ENCODE results near the gene IRX5.

The IRX5 gene

GRCh38 chr16:54962045-54962444 is 31.4 kb downstream of the IRX5 start:
- Histone ChIP-seq H3K4me3 (ENCODE audit: low read depth, low read length) (no peak overlapping the region), H3K4me1 (ENCODE audit: control insufficient read depth in 1 of 2, insufficient read depth in 2 of 2, low read length in 2 of 2) (no peaks in the 10 kb centered on the region), H3K23ac (ENCODE audit: low read length) (no peak overlapping the region), H2BK5ac (ENCODE audit: low read depth, low read length, poor library complexity) (no peak overlapping the region), H3K14ac (ENCODE audit: low read length) (no peak overlapping the region), H3K27ac (ENCODE audit: low read depth, low read length) (no peak overlapping the region), H2AK5ac (ENCODE audit: low read length) (no peak overlapping the region), H2BK120ac (ENCODE audit: insufficient read depth, low read length, poor library complexity) (no peak overlapping the region), H3K4me2 (ENCODE audit: low read length) (no peak overlapping the region), H3K79me2 (ENCODE audit: control insufficient read depth, insufficient read depth, low read length, poor library complexity) (no peaks in the 10 kb centered on the region), H4K91ac (ENCODE audit: low read depth, low read length) (no peak overlapping the region), H2BK12ac (ENCODE audit: low read length) (no peak overlapping the region), H4K12ac (ENCODE audit: low read depth, low read length) (no peak overlapping the region), H3K27me3 (ENCODE audit: insufficient read depth, low read length) (no peaks in the 10 kb centered on the region), H3K36me3 (ENCODE audit: control insufficient read depth in 1 of 2, insufficient read depth in 2 of 2, low read length in 2 of 2) (no peaks in the 10 kb centered on the region), H3K4ac (ENCODE audit: low read depth, low read length) (no peak overlapping the region), H3K18ac (ENCODE audit: low read length) (no peak overlapping the region), H3K79me1 (ENCODE audit: low read length) (no peaks in the 10 kb centered on the region), H3K9ac (ENCODE audit: low read length) (no peak overlapping the region), H4K8ac (ENCODE audit: low read depth, low read length) (no peak overlapping the region), H3K9me3 (ENCODE audit: insufficient read depth, low read depth, low read length) (no peaks in the 10 kb centered on the region), H2AFZ (ENCODE audit: insufficient read depth, low read length, poor library complexity) (no peak overlapping the region)
- DNase-seq = no peak
- WGBS (ENCODE audit: extremely low coverage, insufficient coverage, insufficient read length) = no CpG with 5 or more reads among the region's 2 CpGs

- H3K4me3 ChIP-seq (ENCODE audit: low read depth, low read length) = no peak overlapping the region
- no peak overlapping the region for H3K27ac ChIP-seq (ENCODE audit: low read depth, low read length)
- WGBS (ENCODE audit: extremely low coverage, insufficient coverage, insufficient read length) = no CpG with 5 or more reads among the region's 5 CpGs
- no peaks in the 10 kb centered on the region for H3K4me1 ChIP-seq (ENCODE audit: control insufficient read depth in 1 of 2, insufficient read depth in 2 of 2, low read length in 2 of 2)
- no peak overlapping the region for H3K14ac ChIP-seq (ENCODE audit: low read length)
- no peak overlapping the region for H3K18ac ChIP-seq (ENCODE audit: low read length)
- no peak for DNase-seq
- no peak overlapping the region for H2BK5ac ChIP-seq (ENCODE audit: low read depth, low read length, poor library complexity)
- no peaks in the 10 kb centered on the region for H3K27me3 ChIP-seq (ENCODE audit: insufficient read depth, low read length)
- no peaks in the 10 kb centered on the region for H3K36me3 ChIP-seq (ENCODE audit: control insufficient read depth in 1 of 2, insufficient read depth in 2 of 2, low read length in 2 of 2)
- no peak overlapping the region for H4K12ac ChIP-seq (ENCODE audit: low read depth, low read length)
- H2AK5ac ChIP-seq (ENCODE audit: low read length) = no peak overlapping the region
- no peaks in the 10 kb centered on the region for H3K79me1 ChIP-seq (ENCODE audit: low read length)
- H3K4ac ChIP-seq (ENCODE audit: low read depth, low read length) = no peak overlapping the region
- no peak overlapping the region for H2BK120ac ChIP-seq (ENCODE audit: insufficient read depth, low read length, poor library complexity)
- H3K4me2 ChIP-seq (ENCODE audit: low read length) = no peak overlapping the region
- H4K91ac ChIP-seq (ENCODE audit: low read depth, low read length) = no peak overlapping the region
- H4K8ac ChIP-seq (ENCODE audit: low read depth, low read length) = no peak overlapping the region
- no peak overlapping the region for H2AFZ ChIP-seq (ENCODE audit: insufficient read depth, low read length, poor library complexity)
- no peak overlapping the region for H3K9ac ChIP-seq (ENCODE audit: low read length)
- no peak overlapping the region for H3K23ac ChIP-seq (ENCODE audit: low read length)
- H3K9me3 ChIP-seq (ENCODE audit: insufficient read depth, low read depth, low read length) = no peaks in the 10 kb centered on the region
- H3K79me2 ChIP-seq (ENCODE audit: control insufficient read depth, insufficient read depth, low read length, poor library complexity) = no peaks in the 10 kb centered on the region
- no peak overlapping the region for H2BK12ac ChIP-seq (ENCODE audit: low read length)
Measured at GRCh38 chr16:54964239-54964638, 33.6 kb downstream of the IRX5 start.

- Histone ChIP-seq H3K23ac (ENCODE audit: low read length) (no peak overlapping the region), H3K14ac (ENCODE audit: low read length) (no peak overlapping the region), H3K4me3 (ENCODE audit: low read depth, low read length) (no peak overlapping the region), H2AK5ac (ENCODE audit: low read length) (no peak overlapping the region), H2BK120ac (ENCODE audit: insufficient read depth, low read length, poor library complexity) (no peak overlapping the region), H3K4me2 (ENCODE audit: low read length) (no peak overlapping the region), H3K27me3 (ENCODE audit: insufficient read depth, low read length) (no peaks in the 10 kb centered on the region), H4K91ac (ENCODE audit: low read depth, low read length) (no peak overlapping the region), H2AFZ (ENCODE audit: insufficient read depth, low read length, poor library complexity) (no peak overlapping the region), H3K9me3 (ENCODE audit: insufficient read depth, low read depth, low read length) (no peaks in the 10 kb centered on the region), H3K9ac (ENCODE audit: low read length) (no peak overlapping the region), H3K4ac (ENCODE audit: low read depth, low read length) (no peak overlapping the region), H3K79me2 (ENCODE audit: control insufficient read depth, insufficient read depth, low read length, poor library complexity) (no peaks in the 10 kb centered on the region), H4K8ac (ENCODE audit: low read depth, low read length) (no peak overlapping the region), H4K12ac (ENCODE audit: low read depth, low read length) (no peak overlapping the region), H3K79me1 (ENCODE audit: low read length) (no peaks in the 10 kb centered on the region), H3K36me3 (ENCODE audit: control insufficient read depth in 1 of 2, insufficient read depth in 2 of 2, low read length in 2 of 2) (no peaks in the 10 kb centered on the region), H3K27ac (ENCODE audit: low read depth, low read length) (no peak overlapping the region), H2BK12ac (ENCODE audit: low read length) (no peak overlapping the region), H2BK5ac (ENCODE audit: low read depth, low read length, poor library complexity) (no peak overlapping the region), H3K4me1 (ENCODE audit: control insufficient read depth in 1 of 2, insufficient read depth in 2 of 2, low read length in 2 of 2) (no peaks in the 10 kb centered on the region), H3K18ac (ENCODE audit: low read length) (no peak overlapping the region)
- WGBS (ENCODE audit: extremely low coverage, insufficient coverage, insufficient read length) = no CpG with 5 or more reads among the region's 2 CpGs
- no peak for DNase-seq
Measured at GRCh38 chr16:54965464-54965863, 34.8 kb downstream of the IRX5 start.

- Histone ChIP-seq H3K4me3 (ENCODE audit: low read depth, low read length) (no peak overlapping the region), H4K8ac (ENCODE audit: low read depth, low read length) (no peak overlapping the region), H3K23ac (ENCODE audit: low read length) (no peak overlapping the region), H3K14ac (ENCODE audit: low read length) (no peak overlapping the region), H3K4me2 (ENCODE audit: low read length) (no peak overlapping the region), H3K79me1 (ENCODE audit: low read length) (no peaks in the 10 kb centered on the region), H3K27me3 (ENCODE audit: insufficient read depth, low read length) (no peaks in the 10 kb centered on the region), H2BK12ac (ENCODE audit: low read length) (no peak overlapping the region), H3K36me3 (ENCODE audit: control insufficient read depth in 1 of 2, insufficient read depth in 2 of 2, low read length in 2 of 2) (no peaks in the 10 kb centered on the region), H4K91ac (ENCODE audit: low read depth, low read length) (no peak overlapping the region), H4K12ac (ENCODE audit: low read depth, low read length) (no peak overlapping the region), H3K18ac (ENCODE audit: low read length) (no peak overlapping the region), H2AFZ (ENCODE audit: insufficient read depth, low read length, poor library complexity) (no peak overlapping the region), H2BK120ac (ENCODE audit: insufficient read depth, low read length, poor library complexity) (no peak overlapping the region), H3K9me3 (ENCODE audit: insufficient read depth, low read depth, low read length) (no peaks in the 10 kb centered on the region), H3K4ac (ENCODE audit: low read depth, low read length) (no peak overlapping the region), H3K9ac (ENCODE audit: low read length) (no peak overlapping the region), H3K79me2 (ENCODE audit: control insufficient read depth, insufficient read depth, low read length, poor library complexity) (no peaks in the 10 kb centered on the region), H3K27ac (ENCODE audit: low read depth, low read length) (no peak overlapping the region), H2BK5ac (ENCODE audit: low read depth, low read length, poor library complexity) (no peak overlapping the region), H3K4me1 (ENCODE audit: control insufficient read depth in 1 of 2, insufficient read depth in 2 of 2, low read length in 2 of 2) (no peaks in the 10 kb centered on the region), H2AK5ac (ENCODE audit: low read length) (no peak overlapping the region)
- DNase-seq = no peak
Measured at GRCh38 chr16:54968011-54968410, 37.3 kb downstream of the IRX5 start.

- DNase-seq = no peak
- Histone ChIP-seq H4K91ac (ENCODE audit: low read depth, low read length) (no peak overlapping the region), H3K4ac (ENCODE audit: low read depth, low read length) (no peak overlapping the region), H3K36me3 (ENCODE audit: control insufficient read depth in 1 of 2, insufficient read depth in 2 of 2, low read length in 2 of 2) (no peaks in the 10 kb centered on the region), H3K27ac (ENCODE audit: low read depth, low read length) (no peak overlapping the region), H3K9ac (ENCODE audit: low read length) (no peak overlapping the region), H3K23ac (ENCODE audit: low read length) (no peak overlapping the region), H4K12ac (ENCODE audit: low read depth, low read length) (no peak overlapping the region), H3K79me1 (ENCODE audit: low read length) (no peaks in the 10 kb centered on the region), H4K8ac (ENCODE audit: low read depth, low read length) (no peak overlapping the region), H2BK5ac (ENCODE audit: low read depth, low read length, poor library complexity) (no peak overlapping the region), H3K4me2 (ENCODE audit: low read length) (no peak overlapping the region), H3K4me1 (ENCODE audit: control insufficient read depth in 1 of 2, insufficient read depth in 2 of 2, low read length in 2 of 2) (no peaks in the 10 kb centered on the region), H3K79me2 (ENCODE audit: control insufficient read depth, insufficient read depth, low read length, poor library complexity) (no peaks in the 10 kb centered on the region), H3K14ac (ENCODE audit: low read length) (no peak overlapping the region), H2AFZ (ENCODE audit: insufficient read depth, low read length, poor library complexity) (no peak overlapping the region), H2AK5ac (ENCODE audit: low read length) (no peak overlapping the region), H3K4me3 (ENCODE audit: low read depth, low read length) (no peak overlapping the region), H2BK120ac (ENCODE audit: insufficient read depth, low read length, poor library complexity) (no peak overlapping the region), H3K9me3 (ENCODE audit: insufficient read depth, low read depth, low read length) (no peaks in the 10 kb centered on the region), H2BK12ac (ENCODE audit: low read length) (no peak overlapping the region), H3K18ac (ENCODE audit: low read length) (no peak overlapping the region), H3K27me3 (ENCODE audit: insufficient read depth, low read length) (no peaks in the 10 kb centered on the region)
- WGBS (ENCODE audit: extremely low coverage, insufficient coverage, insufficient read length) = no CpG with 5 or more reads among the region's 6 CpGs
Measured at GRCh38 chr16:54968784-54969183, 38.1 kb downstream of the IRX5 start.

All from trophoblast cell (in vitro differentiated cells and primary cell).